Dedifferentiated amniotic fluid mesenchymal stem cell (primary cell): ENCODE results near the gene LRRC9.
"Not testable (repeated sequence)": the region's sequence is repeated elsewhere in the genome, so short reads cannot be mapped to it uniquely, and the experiment has no call there.

Experiments
- DNase-seq: peaks from one replicate; pipeline ENCODE4 v3.0.0-alpha.2; 2016; ENCODE audit errors: extremely low spot score

The LRRC9 gene

DNA sequence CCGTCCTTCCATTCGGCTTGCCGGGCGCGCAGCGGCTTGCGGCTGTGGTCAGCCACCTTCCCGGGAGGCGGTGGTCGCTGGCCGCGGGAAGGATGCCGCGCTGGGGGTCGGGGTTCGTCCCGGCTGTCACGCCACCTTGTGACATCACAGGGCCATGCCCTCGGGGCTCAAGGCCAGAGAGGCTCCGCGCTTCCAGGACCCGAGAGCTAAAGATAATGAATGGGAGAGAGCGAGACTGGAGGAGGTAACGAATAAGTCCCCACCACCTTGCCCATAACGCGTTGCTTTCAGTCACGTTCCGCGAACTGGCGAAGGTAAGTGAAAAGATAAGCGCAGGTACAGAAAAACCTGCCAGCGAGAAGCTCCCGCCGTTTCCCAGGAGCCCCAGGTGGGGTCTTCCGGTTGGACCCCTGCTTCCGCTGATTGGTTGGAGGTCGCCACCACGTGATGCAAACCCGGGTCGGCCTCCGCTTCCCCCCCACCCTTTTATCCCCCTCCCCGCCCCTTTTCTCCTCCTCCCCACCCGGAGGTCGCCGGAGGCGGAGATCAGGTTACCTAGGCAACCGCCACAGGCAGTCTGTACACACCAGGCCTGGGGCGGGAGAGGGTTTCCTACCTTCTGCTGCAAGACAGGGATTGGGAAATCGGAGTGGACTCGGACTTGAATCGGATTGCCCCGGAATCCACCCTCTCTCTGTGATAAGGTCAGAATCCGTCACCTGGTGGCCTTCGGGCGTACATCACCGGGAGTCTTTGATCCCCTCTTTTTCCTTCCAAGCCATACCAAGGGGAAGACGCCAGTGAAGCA, at the start of gene LRRC9:
LRRC9 (plus strand) TSS at position 575 of the 808 bp plus-strand sequence.
- no peak for DNase-seq

DNA sequence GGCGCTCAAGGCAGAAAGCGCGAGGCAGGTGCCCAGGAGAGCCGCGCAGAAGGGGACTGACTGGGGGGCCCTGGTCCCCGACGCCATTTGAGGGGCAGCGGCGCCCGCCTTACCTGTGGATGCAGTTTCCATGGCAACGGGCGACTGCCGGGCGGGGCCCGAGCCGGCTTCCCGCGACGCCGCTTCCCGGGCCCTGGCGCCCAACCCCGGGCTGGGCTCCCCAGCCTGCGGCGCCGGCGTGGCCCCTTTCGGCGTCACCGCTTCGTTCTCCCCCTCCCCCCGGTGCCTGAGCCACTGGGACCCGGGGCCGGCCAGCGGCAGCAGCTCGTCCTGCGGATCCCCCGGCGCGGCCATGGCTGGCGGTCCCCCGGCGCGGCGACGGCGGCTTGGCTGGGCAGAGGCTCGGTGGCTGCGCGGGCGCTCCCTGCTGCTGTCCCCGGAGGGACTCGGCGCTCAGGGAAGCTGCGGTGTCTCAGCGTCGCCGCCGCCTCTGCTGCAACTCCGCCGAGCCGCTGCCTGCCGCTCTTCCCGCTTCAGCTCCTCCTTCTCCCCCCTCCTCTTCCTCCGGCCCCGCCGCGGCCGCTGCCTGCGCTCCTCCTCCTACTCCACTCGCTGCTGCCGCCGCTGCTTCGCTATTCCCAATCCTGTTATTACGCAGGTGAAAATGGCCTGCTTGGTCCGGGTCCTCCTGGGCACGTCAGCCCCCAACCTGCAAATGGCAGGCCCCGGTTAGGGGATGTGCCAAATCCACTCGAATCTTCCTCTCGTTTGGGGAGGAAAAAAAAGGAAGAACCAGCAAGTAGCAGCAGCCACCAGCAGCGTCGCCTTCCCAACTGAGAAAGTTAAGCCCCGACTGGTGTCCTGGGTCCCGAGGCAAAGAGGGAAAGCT, 49.4 kb upstream of the LRRC9 start, which contains the start of gene RTN1:
RTN1 (minus strand) TSS at position 500 of the 889 bp plus-strand sequence; CDS start at position 354, 146 bp downstream.
- DNase-seq = no peak

DNA sequence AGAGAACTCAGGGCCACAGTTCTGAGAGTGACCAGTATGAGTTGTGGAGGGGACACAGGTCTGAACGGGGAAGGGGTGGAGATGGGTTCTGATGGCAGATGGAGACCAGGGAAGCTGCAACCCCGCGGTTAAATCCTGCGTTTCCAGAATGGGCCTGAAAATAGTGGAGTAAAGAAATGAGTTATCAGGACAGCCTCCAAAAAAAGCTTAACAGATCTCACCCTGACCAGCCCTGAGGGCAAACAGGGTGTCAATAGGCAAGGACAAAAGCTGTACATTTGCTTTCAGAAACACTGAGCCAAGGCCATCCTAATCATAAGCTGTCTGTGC, 48.8 kb upstream of the LRRC9 start:
- no peak for DNase-seq

DNA sequence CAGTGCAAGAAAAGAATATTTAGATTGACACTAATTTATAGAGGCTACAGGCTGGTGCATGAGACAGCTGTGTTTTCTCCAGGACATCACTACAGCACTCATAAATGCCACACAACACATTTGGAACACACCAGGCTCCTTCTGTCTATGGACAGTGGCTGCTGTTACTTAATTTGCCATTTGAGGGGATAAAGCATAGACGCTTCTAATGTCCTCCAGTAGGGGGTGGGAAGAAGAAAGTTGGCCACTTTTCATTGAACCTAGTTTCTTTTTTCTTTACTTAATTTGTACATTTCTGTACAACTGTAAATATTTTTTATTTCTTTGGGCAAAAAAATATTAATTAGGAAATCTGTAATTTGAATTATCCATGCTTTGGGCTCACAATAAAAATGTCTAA, 37.0 kb upstream of the LRRC9 start:
- DNase-seq = no peak

DNA sequence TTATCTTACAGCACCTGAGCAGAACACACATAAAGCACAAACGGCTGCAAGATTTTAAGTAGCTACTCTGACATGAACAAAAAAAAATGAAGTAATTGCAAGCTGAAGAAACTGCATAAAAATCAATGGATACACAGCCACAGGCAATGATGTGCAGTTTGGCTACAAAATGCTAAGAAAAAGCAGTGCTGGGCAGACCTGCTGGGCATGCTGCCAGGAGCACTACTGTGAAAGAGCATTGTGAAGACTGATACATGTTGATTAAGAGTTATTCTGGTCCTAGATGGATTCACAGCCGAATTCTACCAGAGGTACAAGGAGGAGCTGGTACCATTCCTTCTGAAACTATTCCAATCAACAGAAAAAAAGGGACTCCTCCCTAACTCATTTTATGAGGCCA, 29.3 kb upstream of the LRRC9 start:
- no peak for DNase-seq

DNA sequence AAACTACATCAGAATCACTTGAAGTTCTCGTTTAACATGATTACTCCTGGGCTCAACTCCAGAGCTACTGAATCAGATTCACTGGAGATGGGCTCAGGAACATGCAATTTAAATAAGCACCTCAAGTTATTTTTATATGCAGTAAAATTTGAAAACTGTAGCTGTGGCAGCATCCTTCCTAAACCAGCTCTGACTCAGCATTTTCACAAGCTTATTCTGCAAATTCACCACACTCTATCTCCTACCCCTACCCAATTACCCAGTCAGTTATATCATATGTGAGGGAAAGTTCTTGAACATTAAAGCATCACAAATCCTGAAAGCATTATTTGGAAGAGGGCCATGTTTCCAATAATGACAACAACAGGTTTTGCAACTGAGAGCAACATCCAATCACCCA, 24.2 kb upstream of the LRRC9 start:
- DNase-seq = no peak

DNA sequence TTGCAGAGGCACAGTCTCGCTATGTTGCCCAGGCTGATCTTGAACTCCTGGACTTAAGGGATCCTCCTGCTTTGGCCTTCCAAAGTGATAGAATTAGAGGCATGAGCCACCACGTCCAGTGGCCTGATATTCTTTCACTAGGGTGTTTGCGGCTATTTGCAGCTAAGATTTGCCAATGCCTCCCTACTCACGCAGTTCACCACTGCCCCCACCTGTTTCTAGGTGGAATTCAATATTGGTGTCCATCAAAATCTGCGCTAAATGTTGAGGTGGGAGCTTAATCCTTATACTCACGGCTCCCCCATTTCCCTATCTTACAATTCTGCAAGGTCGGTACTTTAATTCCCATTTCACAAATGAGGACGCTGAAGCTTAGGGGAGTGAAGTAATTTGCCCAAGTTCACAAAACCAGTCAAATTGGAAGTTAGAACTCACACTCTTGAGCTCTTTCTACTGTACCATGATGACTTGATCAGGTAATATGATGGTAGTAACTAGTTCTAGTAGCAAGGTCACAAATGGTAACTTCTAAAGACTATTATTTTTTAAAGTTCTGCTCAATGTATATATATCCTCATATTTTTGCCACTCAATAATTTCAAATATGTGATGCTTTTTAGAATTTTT, 22.1 kb upstream of the LRRC9 start:
- no peak for DNase-seq

DNA sequence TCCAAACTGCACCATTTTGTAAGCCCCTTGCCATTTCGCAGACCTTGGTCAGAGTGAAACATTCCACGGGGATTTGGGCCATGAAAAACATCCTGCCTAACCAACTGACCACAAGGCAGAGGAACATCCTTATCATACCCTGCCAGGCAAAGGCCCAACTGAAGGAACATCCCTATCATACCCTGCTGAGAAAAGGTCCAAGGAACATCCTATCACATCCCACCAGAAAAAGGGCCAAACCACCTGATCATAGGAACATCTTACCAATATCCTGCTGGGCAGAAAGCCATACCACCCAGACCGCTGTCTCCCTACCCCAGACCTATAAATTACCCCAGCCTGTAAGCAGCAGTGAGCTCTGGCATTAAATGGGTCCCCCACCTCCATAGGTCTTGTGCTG, 19.4 kb upstream of the LRRC9 start:
- no peak for DNase-seq

DNA sequence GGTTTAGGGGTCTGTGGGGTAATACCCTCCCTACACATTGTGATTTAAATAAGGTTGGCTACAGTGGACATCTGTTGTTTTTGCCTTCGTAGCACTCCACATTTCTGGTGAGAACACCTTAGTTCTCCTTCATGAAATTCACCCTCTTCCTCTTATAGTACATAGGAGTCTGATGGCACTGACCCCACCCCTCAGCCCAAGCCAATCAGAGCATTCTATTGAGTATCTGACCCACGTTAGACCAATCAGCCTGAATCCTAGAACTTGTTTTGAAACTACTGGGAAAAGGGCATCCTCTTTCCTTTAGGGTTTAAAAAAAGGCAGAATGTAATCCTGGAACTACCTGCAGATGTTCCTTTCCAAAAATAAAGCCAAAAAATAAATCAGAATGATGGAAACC, 15.8 kb upstream of the LRRC9 start:
- no peak for DNase-seq

DNA sequence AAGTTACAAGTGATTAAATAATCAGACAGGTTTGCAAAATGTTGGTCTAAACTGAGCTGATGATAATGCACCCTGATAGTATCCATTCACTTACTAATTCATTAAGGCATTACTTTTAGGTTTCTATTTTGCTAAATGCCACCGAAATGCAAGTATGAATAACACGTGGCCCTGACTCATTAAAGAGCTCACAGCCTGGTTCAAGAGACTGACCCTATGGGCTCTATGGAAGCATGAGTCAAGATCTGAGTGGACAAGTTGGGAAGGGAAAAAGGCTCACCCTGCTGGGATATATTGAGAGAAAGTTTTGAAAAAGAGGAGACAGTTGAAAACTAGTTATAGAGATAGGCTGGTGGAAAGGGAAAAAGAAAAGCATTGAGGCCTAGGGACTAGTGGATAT, 14.8 kb upstream of the LRRC9 start:
- no peak for DNase-seq

DNA sequence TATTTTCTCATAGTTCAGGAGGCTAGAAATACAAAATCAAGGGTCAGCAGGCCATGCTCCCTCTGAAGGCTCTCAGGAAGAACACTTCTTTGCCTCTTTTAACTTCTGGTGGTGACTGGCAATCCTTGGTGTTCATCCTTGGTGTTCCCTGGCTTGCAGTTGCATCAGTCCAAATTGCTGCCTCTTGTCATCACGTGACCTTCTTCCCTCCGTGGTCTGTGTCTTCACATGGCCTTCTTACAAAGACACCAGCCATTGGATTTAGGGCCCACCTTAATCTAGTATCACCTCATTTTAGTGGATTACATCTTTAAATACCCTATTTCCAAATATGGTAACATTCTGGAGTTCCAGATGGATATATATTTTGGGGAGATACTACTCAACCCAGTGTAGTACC, 7.5 kb upstream of the LRRC9 start:
- no peak for DNase-seq

DNA sequence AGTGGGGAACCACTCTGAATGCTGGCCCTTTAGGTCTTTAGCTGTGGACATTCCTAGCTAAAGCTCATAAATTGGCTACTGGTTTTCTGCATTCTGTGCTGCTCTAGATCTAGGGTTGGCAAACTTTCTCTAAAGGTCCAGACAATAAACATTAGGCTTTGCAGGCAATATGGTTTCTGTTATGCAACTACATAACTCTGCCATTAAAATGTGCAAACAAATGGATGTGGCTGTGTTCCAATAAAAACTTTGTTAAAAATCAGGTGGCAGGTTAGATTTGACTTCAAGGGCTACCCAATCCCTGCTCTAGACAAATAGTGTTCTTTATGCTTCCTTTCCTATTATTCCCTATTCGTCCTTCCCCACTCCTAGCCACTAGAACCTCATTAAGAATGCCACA, 6.8 kb upstream of the LRRC9 start:
- no peak for DNase-seq

DNA sequence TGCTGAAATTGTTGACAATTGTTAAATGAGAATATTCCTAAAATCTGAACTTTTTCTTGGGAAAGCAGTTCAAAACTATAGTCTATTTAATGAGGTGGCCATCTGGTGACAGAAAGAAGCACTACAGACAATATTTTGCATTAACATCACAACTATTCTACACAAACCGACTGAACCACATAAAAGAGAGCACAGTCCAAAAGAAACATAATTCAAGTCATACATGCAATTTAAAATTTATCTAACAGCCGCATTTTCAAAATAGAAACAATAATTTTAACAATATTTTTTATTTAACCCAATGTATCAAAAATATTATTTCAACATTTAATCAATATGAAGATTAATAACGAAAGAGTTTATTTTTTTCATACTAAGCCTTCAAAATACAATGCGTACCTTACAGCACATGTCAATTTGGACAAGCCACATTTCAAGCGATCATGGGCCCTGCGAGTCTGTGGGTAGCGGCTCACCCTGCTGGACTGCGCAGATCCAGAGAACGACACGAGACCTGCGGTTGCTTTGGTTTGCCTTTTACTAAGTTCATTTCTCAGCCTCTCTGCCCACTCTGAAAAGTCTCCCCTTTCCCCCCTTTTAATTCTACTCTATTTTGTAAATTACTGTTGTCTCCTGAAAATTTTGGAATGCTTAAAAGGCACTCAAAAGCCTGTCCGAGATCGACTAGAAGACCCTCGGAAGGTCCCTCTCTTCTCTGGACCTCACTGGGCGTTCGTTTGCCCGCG, 947 bp upstream of the LRRC9 start:
- peak; percentile 27 for DNase-seq

DNA sequence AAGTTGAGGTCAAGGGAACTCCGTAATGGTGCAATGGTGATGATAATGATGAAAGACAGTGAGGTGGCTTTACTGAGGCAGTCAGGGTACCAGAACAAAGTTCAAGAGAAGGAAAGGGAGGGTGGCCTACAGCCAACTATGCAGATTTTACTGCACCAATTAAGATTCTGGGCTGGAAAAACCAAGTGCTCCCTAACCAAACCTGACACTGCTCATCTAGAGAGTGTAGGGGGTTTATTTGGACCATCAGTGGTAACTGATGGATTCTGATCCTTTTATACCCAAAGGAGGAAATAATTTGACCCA, 387 bp downstream of the LRRC9 start:
- DNase-seq = no peak

DNA sequence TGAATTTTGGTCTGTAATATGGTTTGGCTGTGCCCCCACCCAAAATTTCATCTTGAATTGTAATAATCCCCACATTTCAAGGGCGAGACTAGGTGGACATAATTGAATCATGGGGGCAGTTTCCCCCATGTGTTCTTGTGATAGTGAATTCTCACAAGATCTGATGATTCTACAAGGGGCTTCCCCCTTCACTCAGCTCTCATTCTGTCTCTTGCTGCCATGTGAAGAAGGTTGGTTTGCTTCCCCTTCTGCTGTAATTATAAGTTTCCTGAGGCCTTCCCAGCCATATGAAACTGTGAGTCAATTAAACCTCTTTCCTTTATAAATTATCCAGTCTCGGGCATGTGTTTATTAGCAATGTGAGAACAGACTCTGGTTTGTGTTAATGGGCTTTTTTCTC, 5.9 kb downstream of the LRRC9 start:
- no peak for DNase-seq

DNA sequence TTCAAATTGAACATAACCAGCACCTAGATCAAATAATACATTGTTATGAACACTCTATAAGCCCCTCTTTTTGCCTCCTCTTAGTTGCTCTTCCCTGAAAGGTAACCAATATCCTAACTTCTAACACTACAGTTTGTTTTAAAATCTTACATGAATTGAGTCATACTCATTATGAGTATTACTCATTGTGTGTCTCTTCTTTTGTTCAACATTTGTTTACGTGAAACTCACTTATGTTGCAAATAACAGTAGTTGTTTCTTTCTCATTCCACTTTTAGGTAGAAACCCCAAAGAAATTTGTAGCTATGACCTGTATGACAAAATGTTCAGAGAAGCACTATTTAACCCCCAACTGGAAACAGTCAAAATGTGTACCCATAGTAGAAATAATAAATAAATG, 6.6 kb downstream of the LRRC9 start:
- DNase-seq = no peak

DNA sequence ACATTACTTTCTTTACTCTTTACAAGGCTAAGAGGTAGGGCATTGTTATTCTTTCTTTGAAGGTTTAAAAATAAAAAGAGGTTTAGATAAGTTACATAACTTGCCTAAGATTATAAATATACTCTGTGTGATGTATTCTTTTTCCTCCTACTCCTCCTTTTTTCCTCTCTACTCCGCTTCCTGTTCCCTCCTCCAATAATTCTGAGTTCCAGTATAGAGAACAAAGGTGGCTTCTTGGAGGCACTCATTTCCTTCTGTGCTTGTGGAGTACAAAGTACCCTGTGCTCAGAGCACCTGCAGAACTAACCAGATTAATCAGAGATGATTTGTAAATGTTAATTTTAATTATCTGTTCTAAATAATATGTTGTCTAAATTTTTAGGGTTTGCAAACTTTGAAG, 11.3 kb downstream of the LRRC9 start:
- DNase-seq = no peak

DNA sequence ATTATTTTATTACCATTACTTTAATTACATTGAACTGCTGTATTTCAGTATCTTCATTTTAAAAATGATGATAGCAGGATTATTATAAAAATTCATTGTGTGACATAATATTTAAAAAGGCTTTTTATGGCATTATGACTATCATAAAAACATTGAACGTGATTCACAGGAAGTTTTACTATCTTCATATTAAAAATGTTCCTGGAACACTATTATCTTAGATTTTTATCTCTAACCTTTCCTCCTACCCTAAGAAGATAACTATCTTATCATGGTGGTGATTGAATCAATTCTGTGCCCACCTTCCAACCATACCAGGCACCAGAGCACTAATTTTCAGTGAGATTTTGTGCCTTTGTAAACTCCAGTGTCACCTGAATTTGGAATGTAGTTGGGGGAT, 16.2 kb downstream of the LRRC9 start:
- DNase-seq = no peak

DNA sequence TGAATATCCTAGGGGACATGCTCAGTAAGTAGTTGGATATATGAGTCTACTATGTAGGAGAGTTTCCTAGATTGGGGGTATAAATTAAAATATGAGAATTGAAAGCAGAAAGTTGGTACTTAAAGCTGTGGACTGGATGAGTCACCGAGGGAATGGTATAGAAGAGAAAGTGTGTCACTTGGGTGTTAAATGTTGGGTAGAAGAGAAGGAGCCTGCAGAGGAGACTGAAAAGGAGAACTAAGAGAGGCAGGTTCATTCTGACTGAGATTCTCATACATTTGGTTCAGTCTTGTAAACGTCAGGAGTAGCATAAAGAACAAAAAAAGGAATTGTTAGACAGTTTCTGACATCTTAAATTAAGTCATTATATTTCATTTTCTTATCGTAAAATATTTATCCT, 19.9 kb downstream of the LRRC9 start:
- no peak for DNase-seq

DNA sequence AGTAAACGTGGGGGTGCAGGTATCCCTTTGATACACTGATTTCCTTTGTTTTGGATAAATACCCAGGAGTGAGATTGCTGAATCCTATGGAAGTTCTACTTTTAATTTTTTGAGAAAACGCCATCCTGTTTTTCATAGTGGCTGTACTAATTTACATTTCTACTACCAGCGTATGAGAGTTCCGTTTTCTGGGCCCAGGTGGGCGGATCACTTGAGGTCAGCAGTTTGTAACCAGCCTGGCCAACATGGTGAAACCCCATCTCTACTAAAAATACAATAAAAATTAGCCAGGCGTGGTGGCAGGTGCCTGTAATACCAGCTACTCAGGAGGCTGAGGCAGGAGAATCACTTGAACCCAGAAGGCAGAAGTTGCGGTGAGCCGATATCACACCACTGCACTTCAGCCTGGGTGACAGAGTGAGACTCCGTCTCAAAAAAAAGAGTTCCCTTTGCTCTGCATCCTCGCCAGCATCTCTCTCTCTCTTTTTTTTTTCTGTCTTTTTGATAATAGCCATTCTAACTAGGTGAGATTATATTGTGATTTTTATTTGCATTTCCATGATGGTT, 22.4 kb downstream of the LRRC9 start:
- DNase-seq = not testable (repeated sequence)

DNA sequence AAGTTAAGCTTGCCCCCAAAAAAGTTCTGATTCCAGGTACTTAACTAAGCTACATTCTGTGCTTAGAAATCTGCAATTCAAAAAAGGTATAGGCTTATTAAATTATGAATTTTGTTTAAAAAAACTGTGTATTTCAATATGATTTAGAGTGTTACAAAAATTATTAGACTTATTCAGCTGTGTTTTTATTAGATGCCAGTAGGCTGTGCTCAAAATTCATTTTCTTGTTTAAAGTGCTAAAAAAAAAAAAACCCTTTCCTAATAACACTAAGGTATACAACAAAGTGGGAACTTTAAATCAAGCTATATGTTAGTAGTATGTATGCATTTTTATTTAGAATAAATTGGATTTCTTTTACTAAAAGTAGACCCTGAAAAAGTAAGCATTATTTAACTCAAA, 25.0 kb downstream of the LRRC9 start:
- no peak for DNase-seq

DNA sequence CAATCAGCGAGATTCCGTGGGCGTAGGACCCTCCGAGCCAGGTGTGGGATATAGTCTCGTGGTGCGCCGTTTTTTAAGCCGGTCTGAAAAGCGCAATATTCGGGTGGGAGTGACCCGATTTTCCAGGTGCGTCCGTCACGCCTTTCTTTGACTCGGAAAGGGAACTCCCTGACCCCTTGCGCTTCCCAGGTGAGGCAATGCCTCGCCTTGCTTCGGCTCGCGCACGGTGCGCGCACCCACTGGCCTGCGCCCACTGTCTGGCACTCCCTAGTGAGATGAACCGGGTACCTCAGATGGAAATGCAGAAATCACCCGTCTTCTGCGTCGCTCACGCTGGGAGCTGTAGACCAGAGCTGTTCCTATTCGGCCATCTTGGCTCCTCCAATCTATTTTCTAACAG, 32.2 kb downstream of the LRRC9 start:
- not testable (repeated sequence) for DNase-seq
